Small intestine (tissue), 7 donors: ENCODE results near the gene EIF4A3. TPM values are rescaled to one million over a fixed set of nuclear protein-coding genes. Genes with fewer than 3 reads are reported as not detected.

Experiments
- DNase-seq, 2 donors: peaks; one replicate each; pipeline versions ENCODE4 v3.0.0 to v3.0.0-alpha.2; 2013
- FAIRE-seq: peaks from 2 replicates; lab custom pipeline; 2012; peaks lifted over from hg19 to GRCh38; lab: Jason Lieb, UNC
- H3K27ac ChIP-seq, 3 donors: one replicate each; pipeline ENCODE4 v1.5.1; 2013; ENCODE audit warnings: low read length in 2 of 3, mild to moderate bottlenecking in 2 of 3, control low read depth in 1 of 3, inconsistent platforms in 1 of 3, low read depth in 1 of 3, moderate library complexity in 1 of 3
- H3K27me3 ChIP-seq, 3 donors: one replicate each; pipeline ENCODE4 v1.6.1; 2013; ENCODE audit warnings: low read length in 3 of 3, inconsistent platforms in 1 of 3; ENCODE audit not compliant: control insufficient read depth in 3 of 3, insufficient read depth in 3 of 3
- H3K36me3 ChIP-seq, 3 donors: one replicate each; pipeline ENCODE4 v1.6.1; 2013; ENCODE audit warnings: low read length in 3 of 3, inconsistent platforms in 1 of 3, low read depth in 1 of 3, mild to moderate bottlenecking in 1 of 3, moderate library complexity in 1 of 3; ENCODE audit not compliant: control insufficient read depth in 3 of 3, insufficient read depth in 2 of 3
- H3K4me1 ChIP-seq, 3 donors: one replicate each; pipeline ENCODE4 v1.6.1; 2013; ENCODE audit warnings: low read length in 2 of 3, inconsistent platforms in 1 of 3, low read depth in 1 of 3, mild to moderate bottlenecking in 1 of 3, moderate library complexity in 1 of 3; ENCODE audit not compliant: control insufficient read depth in 3 of 3, insufficient read depth in 2 of 3
- H3K4me3 ChIP-seq, 3 donors: one replicate each; pipeline ENCODE4 v1.5.1; 2013; ENCODE audit warnings: low read length in 3 of 3, control low read depth in 1 of 3, inconsistent platforms in 1 of 3, low read depth in 1 of 3, mild to moderate bottlenecking in 1 of 3, moderate library complexity in 1 of 3
- H3K9me3 ChIP-seq, 2 donors: one replicate each; pipeline ENCODE4 v1.6.1; 2013; ENCODE audit warnings: low read depth in 1 of 2, low read length in 1 of 2; ENCODE audit not compliant: control insufficient read depth in 2 of 2, insufficient read depth in 1 of 2
- WGBS, 3 donors: extraction: QIAGEN DNeasy Blood & Tissue Kit; methylation state at CpG; one replicate each; pipeline ENCODE4 v1.1.7; 2013; 5-methylcytosine and 5-hydroxymethylcytosine counted together
- polyA plus RNA-seq, 4 donors: library from polyadenylated mRNA; stranded (reverse) in 3 of 4; unstranded in 1 of 4; fragments of 200-250 nt in 3 of 4; fragments of 120-200 nt in 1 of 4; gene quantifications; one replicate each; pipeline versions ENCODE4 v1.2.1 to v1.2.3, GENCODE V29; 2013
- donor health status: healthy with polysubstance abuse.
- donor health status: control.
- donor health status: control.
- donor health status: Bipolar disorder and iron deficiency.
- donor health status: healthy.

Gene EIF4A3
- polyA plus RNA-seq, 4 donors: 47.2 to 88.2 (median 67.3) TPM

DNA sequence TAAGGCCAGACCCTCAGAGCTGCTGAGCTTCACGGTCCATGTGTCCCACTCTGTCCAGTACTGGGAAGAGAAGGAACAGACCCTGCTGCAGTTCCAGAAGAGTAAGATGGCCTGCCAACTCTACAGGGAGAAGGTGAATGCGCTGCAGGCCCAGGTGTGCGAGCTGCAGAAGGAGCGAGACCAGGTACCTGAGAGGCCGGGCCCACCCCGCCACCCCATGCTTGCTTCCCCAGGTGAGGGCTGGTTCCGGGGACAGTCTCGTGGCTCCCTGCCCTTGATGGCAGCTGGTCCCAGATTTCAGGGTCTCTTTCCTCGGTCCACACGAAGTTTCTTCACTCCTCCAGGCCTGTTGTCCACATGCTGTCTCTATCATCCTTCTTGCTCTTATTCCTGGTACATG is 43.8 kb upstream of the EIF4A3 start:
- no peak for FAIRE-seq
- H3K4me3 ChIP-seq: no peak overlapping the region
- WGBS, 3 donors: 92 to 96% (median 96%) methylated on average over 10 of the region's 10 CpGs

GRCh38 chr17:80189611-80190010 is 42.7 kb upstream of the EIF4A3 start:
- Histone ChIP-seq H3K4me3 (no peak overlapping the region), H3K9me3 (no peaks in the 10 kb centered on the region), H3K4me1 (peaks cover 0 to 3% (median 0%) of the 10 kb centered on the region in 3 donors), H3K27ac (no peak overlapping the region), H3K36me3 (no peaks in the 10 kb centered on the region), H3K27me3 (peaks cover 0 to 18% (median 0%) of the 10 kb centered on the region in 3 donors)
- WGBS, 3 donors: 92 to 96% (median 95%) methylated on average over 23 of the region's 23 CpGs
- DNase-seq (no peak), FAIRE-seq (no peak)

More for the DNA sequence above, 43.8 kb upstream of the EIF4A3 start:
- no peaks in the 10 kb centered on the region for H3K36me3 ChIP-seq
- no peak overlapping the region for H3K27ac ChIP-seq
- no peaks in the 10 kb centered on the region for H3K9me3 ChIP-seq
- H3K27me3 ChIP-seq: peaks cover 0 to 20% (median 0%) of the 10 kb centered on the region in 3 donors
- DNase-seq: no peak
- peaks cover 0 to 3% (median 0%) of the 10 kb centered on the region in 3 donors for H3K4me1 ChIP-seq

DNA sequence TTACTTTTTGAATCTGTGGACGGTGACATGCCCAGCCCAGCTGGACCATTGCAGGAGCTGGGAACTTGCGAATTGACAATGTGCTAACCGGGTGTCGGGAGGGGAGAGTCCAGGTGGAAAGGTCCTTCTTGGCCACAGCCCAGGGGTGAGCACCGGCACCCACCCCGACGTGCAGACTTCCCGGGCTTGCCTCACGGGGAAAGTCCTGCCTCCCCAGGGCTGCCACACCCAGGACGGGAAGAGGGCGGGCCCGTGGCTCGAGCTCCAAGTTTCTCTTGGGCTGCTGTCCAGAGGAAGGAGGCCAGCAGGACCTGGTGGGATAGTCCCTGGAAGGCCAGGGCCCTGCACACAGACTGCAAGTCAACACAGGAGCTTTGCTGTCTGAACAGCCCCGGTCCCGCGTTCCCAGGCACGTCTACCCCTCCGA is 40.6 kb upstream of the EIF4A3 start:
- Histone ChIP-seq H3K27ac (peak overlapping the region in 1 of 3 donors; percentile 69), H3K4me1 (peaks cover 0 to 3% (median 0%) of the 10 kb centered on the region in 3 donors), H3K9me3 (no peaks in the 10 kb centered on the region), H3K4me3 (no peak overlapping the region), H3K36me3 (no peaks in the 10 kb centered on the region), H3K27me3 (peaks cover 0 to 16% (median 0%) of the 10 kb centered on the region in 3 donors)
- 16 to 44% (median 27%) methylated on average over 18 of the region's 18 CpGs for WGBS, 3 donors
- FAIRE-seq (no peak), DNase-seq (peak in 1 of 2 donors; percentile 67)

- H3K4me3 ChIP-seq: no peak overlapping the region
- H3K27ac ChIP-seq: peak overlapping the region in 1 of 3 donors; percentile 69
- H3K4me1 ChIP-seq: peaks cover 0 to 3% (median 0%) of the 10 kb centered on the region in 3 donors
- no peaks in the 10 kb centered on the region for H3K36me3 ChIP-seq
- DNase-seq: no peak
- 46 to 65% (median 53%) methylated on average over 16 of the region's 16 CpGs for WGBS, 3 donors
- H3K9me3 ChIP-seq: no peaks in the 10 kb centered on the region
- H3K27me3 ChIP-seq: peaks cover 0 to 13% (median 0%) of the 10 kb centered on the region in 3 donors
- FAIRE-seq: no peak
These were observed 40.2 kb upstream of the EIF4A3 start for GRCh38 chr17:80187090-80187489.

DNA sequence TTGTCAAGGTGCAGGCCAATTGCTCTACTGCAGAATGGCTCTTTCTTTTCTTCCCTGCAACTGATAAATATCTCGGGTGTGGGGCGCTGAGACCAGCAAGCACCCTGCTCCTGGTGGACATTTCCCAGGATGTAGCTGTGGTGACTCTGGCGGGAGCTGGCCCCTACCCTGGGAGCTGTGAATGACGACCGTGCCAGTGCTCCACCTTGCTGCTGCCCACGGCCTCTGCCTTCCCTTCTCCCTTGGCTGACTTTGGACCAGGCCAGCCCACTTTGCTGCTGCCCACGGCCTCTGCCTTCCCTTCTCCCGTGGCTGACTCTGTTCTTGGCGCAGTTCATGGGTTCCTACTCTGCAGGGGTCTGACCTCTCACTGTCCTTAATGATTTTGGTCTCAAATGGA is 39.0 kb upstream of the EIF4A3 start:
- Histone ChIP-seq H3K9me3 (no peaks in the 10 kb centered on the region), H3K27me3 (peaks cover 0 to 9% (median 0%) of the 10 kb centered on the region in 3 donors), H3K27ac (no peak overlapping the region), H3K36me3 (no peaks in the 10 kb centered on the region), H3K4me1 (peaks cover 0 to 3% (median 0%) of the 10 kb centered on the region in 3 donors), H3K4me3 (no peak overlapping the region)
- DNase-seq (no peak), FAIRE-seq (no peak)
- WGBS, 3 donors: 86 to 90% (median 88%) methylated on average over 9 of the region's 9 CpGs

DNA sequence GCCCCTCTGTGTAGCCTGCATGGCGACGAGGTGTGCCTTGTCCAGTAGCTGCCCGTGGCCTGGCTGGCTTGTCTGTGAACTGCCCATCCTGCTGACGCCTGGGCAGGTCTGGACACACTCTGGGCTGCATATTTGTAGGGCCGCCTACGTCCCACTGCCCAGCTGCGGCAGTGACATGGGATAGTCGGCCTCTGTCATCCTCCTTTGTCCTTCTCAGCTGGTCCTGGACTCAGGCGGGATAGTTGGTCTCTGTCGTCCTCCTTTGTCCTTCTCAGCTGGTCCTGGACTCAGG is 37.4 kb upstream of the EIF4A3 start:
- Histone ChIP-seq H3K27ac (no peak overlapping the region), H3K36me3 (no peaks in the 10 kb centered on the region), H3K27me3 (peaks cover 0 to 9% (median 0%) of the 10 kb centered on the region in 3 donors), H3K4me3 (no peak overlapping the region), H3K9me3 (no peaks in the 10 kb centered on the region), H3K4me1 (peaks cover 0 to 3% (median 0%) of the 10 kb centered on the region in 3 donors)
- no peak for DNase-seq
- FAIRE-seq: no peak
- WGBS, 3 donors: 84 to 89% (median 85%) methylated on average over 8 to 10 of the region's 10 CpGs

GRCh38 chr17:80183581-80184422 is 36.9 kb upstream of the EIF4A3 start:
- no peak for FAIRE-seq
- peaks cover 0 to 3% (median 0%) of the 10 kb centered on the region in 3 donors for H3K4me1 ChIP-seq
- 75 to 83% (median 81%) methylated on average over 26 of the region's 26 CpGs for WGBS, 3 donors

GRCh38 chr17:80182845-80183223 is 35.9 kb upstream of the EIF4A3 start:
- no peak overlapping the region for H3K27ac ChIP-seq
- no peak overlapping the region for H3K4me3 ChIP-seq
- H3K36me3 ChIP-seq: no peaks in the 10 kb centered on the region
- H3K27me3 ChIP-seq: peaks cover 0 to 4% (median 0%) of the 10 kb centered on the region in 3 donors
- no peak for FAIRE-seq
- peaks cover 0 to 1% (median 0%) of the 10 kb centered on the region in 3 donors for H3K4me1 ChIP-seq
- H3K9me3 ChIP-seq: no peaks in the 10 kb centered on the region
- no peak for DNase-seq
- WGBS, 3 donors: 93 to 95% (median 94%) methylated on average over 12 of the region's 12 CpGs

More at GRCh38 chr17:80183581-80184422, 36.9 kb upstream of the EIF4A3 start:
- DNase-seq: no peak
- H3K27me3 ChIP-seq: peaks cover 0 to 9% (median 0%) of the 10 kb centered on the region in 3 donors
- no peaks in the 10 kb centered on the region for H3K36me3 ChIP-seq
- no peaks in the 10 kb centered on the region for H3K9me3 ChIP-seq
- H3K27ac ChIP-seq: no peak overlapping the region
- no peak overlapping the region for H3K4me3 ChIP-seq
